Vagina (tissue), 2 donors: ENCODE results near the gene GAA. TPM values are rescaled to one million over a fixed set of nuclear protein-coding genes. Genes with fewer than 3 reads are reported as not detected.

Experiments
- DNase-seq, 2 donors: peaks; one replicate each; pipeline ENCODE4 v3.0.0-alpha.2; 2017; ENCODE audit errors: extremely low spot score in 2 of 2
- H3K27ac ChIP-seq: fragments of 200-600 bp; sonication (generic); one replicate; pipeline ENCODE4 v1.5.1; 2019
- H3K27me3 ChIP-seq: fragments of 200-600 bp; sonication (generic); one replicate; pipeline ENCODE4 v1.5.1; 2019
- H3K36me3 ChIP-seq, 2 donors: fragments of 200-600 bp; sonication (generic); one replicate each; pipeline ENCODE4 v1.5.1; 2017 to 2019
- H3K4me1 ChIP-seq: fragments of 200-600 bp; sonication (generic); one replicate; pipeline ENCODE4 v1.5.1; 2019
- H3K4me3 ChIP-seq, 2 donors: fragments of 200-600 bp; sonication (generic); 1 replicate in 1 of 2; 2 replicates in 1 of 2; pipeline ENCODE4 v1.5.1; 2016 to 2019
- H3K9me3 ChIP-seq: fragments of 200-600 bp; sonication (generic); one replicate; pipeline ENCODE4 v1.5.1; 2019
- CTCF ChIP-seq, 3 experiments: fragments of 450-650 bp in 2 of 3; fragments of 200-600 bp in 1 of 3; sonication (generic) in 1 of 3; IDR thresholded peaks; one replicate each; pipeline ENCODE4 v1.5.1; 2017 to 2019; ENCODE audit warnings: antibody characterized with exemption in 3 of 3, mild to moderate bottlenecking in 2 of 3, moderate library complexity in 2 of 3
- POLR2A ChIP-seq, 2 donors: fragments of 450-650 bp; IDR thresholded peaks; one replicate each; pipeline ENCODE4 v1.6.1; 2017; ENCODE audit warnings: antibody characterized with exemption in 2 of 2, mild to moderate bottlenecking in 2 of 2, moderate library complexity in 2 of 2
- POLR2AphosphoS5 ChIP-seq, 2 donors: sonication (generic); formaldehyde crosslinking; IDR thresholded peaks; one replicate each; pipeline ENCODE4 v1.9.0; 2017; ENCODE audit warnings: antibody characterized with exemption in 2 of 2, mild to moderate bottlenecking in 2 of 2, low read depth in 1 of 2; ENCODE audit not compliant: insufficient read depth in 1 of 2
- intact Hi-C: fragments of 100-400 bp; cut with DNase I; formaldehyde crosslinking; loops from one replicate; pipeline ENCODE4 v1.15.1; 2023
- total RNA-seq: library from RNA; depleted of rRNA; stranded (reverse); fragments of >200 nt; gene quantifications from one replicate; pipeline ENCODE4 v1.2.3, GENCODE V29; 2016

The GAA gene
- total RNA-seq, 1 donor from 2014 or later, result 34.1 TPM

- no peaks in the 10 kb centered on the region for H3K4me1 ChIP-seq
- no peak overlapping the region for H3K27ac ChIP-seq
- TF ChIP-seq CTCF (IDR thresholded peaks at IDR 0.05) (no peak), POLR2A (IDR thresholded peaks at IDR 0.05) (no peak), POLR2AphosphoS5 (IDR thresholded peaks at IDR 0.05; ENCODE audit: insufficient read depth in 1 of 2, low read depth in 1 of 2) (no peak)
- H3K4me3 ChIP-seq, result no peak overlapping the region
- no peaks in the 10 kb centered on the region for H3K27me3 ChIP-seq
- no peaks in the 10 kb centered on the region for H3K9me3 ChIP-seq
- H3K36me3 ChIP-seq, result peaks cover 0 to 99% of the 10 kb centered on the region in 2 donors
- intact Hi-C loops, result no loop called here
- no peak for DNase-seq
These were observed 37.6 kb downstream of the GAA start for GRCh38 chr17:80138856-80139426.

DNA sequence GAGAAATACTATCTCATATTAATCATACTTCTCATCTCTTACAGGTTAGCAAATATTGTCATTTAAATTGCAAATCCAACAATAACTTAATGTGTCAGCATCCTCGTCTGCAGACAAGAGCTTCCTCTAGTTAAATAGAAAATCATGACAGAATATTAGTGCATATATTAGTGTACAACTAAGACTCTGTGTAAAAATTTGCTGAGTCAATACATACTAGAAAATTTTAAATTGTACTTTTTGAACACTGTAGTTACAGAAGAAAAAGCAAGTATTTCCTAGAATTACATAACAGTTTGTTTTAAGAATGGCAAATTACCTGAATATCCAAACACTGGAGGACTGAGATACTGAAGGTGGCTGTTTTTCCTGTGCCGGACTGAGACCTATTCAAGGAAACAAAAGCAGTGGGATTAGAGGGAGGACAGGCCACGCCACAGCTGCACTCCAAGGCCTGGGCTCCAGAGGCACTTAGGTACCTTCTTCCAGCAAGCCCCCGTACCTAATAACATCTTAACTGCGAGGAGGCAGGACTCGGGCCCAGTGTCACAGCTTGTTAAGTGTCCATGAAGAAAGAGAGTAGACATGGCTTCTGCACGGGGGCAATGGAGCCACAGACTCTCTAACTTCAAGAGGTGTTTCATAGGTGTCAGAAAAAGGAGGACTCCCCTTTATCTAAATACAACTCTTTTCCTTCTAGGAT lies 40.2 kb downstream of the GAA start:
- TF ChIP-seq POLR2AphosphoS5 (IDR thresholded peaks at IDR 0.05; ENCODE audit: insufficient read depth in 1 of 2, low read depth in 1 of 2) (no peak), POLR2A (IDR thresholded peaks at IDR 0.05) (no peak), CTCF (IDR thresholded peaks at IDR 0.05) (no peak)
- no peaks in the 10 kb centered on the region for H3K9me3 ChIP-seq
- H3K4me1 ChIP-seq, result peaks cover 24% of the 10 kb centered on the region
- H3K36me3 ChIP-seq, result peaks cover 0 to 75% of the 10 kb centered on the region in 2 donors
- intact Hi-C loops, result loop anchor here (10.0 kb wide), 1 partner anchor 123 kb away; the partner anchor contains the start of gene RNF213
- H3K27ac ChIP-seq, result no peak overlapping the region
- no peaks in the 10 kb centered on the region for H3K27me3 ChIP-seq
- H3K4me3 ChIP-seq, result no peak overlapping the region
- no peak for DNase-seq

- Histone ChIP-seq H3K4me3 (no peak overlapping the region), H3K27ac (no peak overlapping the region), H3K36me3 (peaks cover 0 to 62% of the 10 kb centered on the region in 2 donors), H3K4me1 (peaks cover 29% of the 10 kb centered on the region), H3K9me3 (no peaks in the 10 kb centered on the region), H3K27me3 (no peaks in the 10 kb centered on the region)
- intact Hi-C loops, result loop anchor here (10.0 kb wide), 1 partner anchor 122 kb away; the partner anchor contains the start of gene RNF213
- no peak for TF ChIP-seq POLR2A (IDR thresholded peaks at IDR 0.05)
- no peak for TF ChIP-seq CTCF (IDR thresholded peaks at IDR 0.05)
- DNase-seq, result no peak
These were observed 41.5 kb downstream of the GAA start for GRCh38 chr17:80142929-80143328.

DNA sequence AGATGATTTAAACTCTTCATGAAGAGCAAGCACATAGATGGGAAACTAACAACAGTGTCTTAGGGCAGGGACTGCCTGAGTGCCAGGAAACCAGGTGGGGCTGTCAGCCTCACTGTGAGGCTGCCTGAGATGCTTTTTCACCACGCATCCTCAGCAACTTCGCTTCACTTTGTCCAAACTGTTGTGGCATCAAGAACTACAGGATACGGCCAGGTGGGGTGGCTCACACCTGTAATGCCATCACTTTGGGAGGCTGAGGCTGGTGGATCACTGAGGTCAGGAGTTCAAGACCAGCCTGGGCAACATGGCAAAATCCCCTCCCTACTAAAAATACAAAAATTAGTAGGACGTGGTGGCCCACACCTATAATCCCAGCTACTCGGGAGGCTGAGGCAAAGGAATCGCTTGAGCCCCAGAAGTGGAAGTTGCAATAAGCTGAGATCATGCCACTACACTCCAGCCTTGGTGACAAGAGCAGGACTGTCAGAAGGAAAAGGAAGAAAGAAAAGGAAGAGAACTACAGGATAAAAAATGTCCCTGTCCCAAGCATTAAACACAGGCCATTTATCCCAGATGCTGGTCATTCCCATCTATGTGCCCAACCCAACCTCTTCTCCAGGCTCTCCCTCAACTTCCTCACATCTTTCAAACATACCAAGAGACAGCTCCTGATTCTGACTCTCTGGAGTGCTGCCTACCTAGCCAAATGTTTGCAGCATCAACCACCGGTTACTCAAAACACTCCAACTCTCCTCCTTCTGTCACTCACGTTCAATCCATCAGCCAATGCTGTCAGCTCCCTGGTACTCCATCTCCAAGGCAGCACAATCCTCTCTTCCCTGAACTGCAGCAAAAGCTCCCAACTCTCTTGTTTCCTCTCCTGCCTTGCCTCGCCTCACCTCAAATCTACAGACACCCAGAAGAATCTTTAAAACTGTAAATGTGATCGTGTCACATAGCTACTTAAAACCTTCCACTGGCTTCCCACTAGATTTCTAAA lies 44.0 kb downstream of the GAA start:
- peak overlapping the region; percentile 99 for H3K27ac ChIP-seq
- H3K27me3 ChIP-seq, result no peaks in the 10 kb centered on the region
- TF ChIP-seq POLR2A (IDR thresholded peaks at IDR 0.05), result no peak
- TF ChIP-seq CTCF (IDR thresholded peaks at IDR 0.05), result no peak
- TF ChIP-seq POLR2AphosphoS5 (IDR thresholded peaks at IDR 0.05; ENCODE audit: insufficient read depth in 1 of 2, low read depth in 1 of 2), result no peak
- H3K36me3 ChIP-seq, result peaks cover 0 to 37% of the 10 kb centered on the region in 2 donors
- DNase-seq, result no peak
- intact Hi-C loops, result loop anchor here (2.0 to 10.0 kb wide), 2 partner anchors 45 to 119 kb away; partner anchors contain the start of genes GAA and RNF213
- peak overlapping the region; percentile 69 to 100 for H3K4me3 ChIP-seq
- no peaks in the 10 kb centered on the region for H3K9me3 ChIP-seq
- H3K4me1 ChIP-seq, result peaks cover 40% of the 10 kb centered on the region
